MM.1S (cell line): Measurements from ENCODE around the gene AATK.

Source experiments
- DNase-seq: peaks from one replicate; pipeline ENCODE4 v3.0.0-alpha.2; 2015
- H2AFZ ChIP-seq: fragments of 300-600 bp; sonication (generic); 2 replicates; pipeline ENCODE4 v1.6.0; 2016; ENCODE audit warnings: antibody characterized with exemption, low read length
- H3F3A ChIP-seq: fragments of 300-600 bp; sonication (generic); 2 replicates; pipeline ENCODE4 v1.6.1; 2016; ENCODE audit warnings: mild to moderate bottlenecking, antibody characterized with exemption, low read length, moderate library complexity, mixed read lengths; ENCODE audit not compliant: insufficient read depth
- H3K27ac ChIP-seq: fragments of 300-600 bp; sonication (generic); 2 replicates; pipeline ENCODE4 v1.5.1; 2016; ENCODE audit warnings: mild to moderate bottlenecking, low read length
- H3K27me3 ChIP-seq: fragments of 300-600 bp; sonication (generic); replicated peaks from 2 replicates; pipeline ENCODE4 v1.6.0; 2016; ENCODE audit warnings: low read length; ENCODE audit not compliant: insufficient read depth
- H3K36me3 ChIP-seq: fragments of 300-600 bp; sonication (generic); replicated peaks from 2 replicates; pipeline ENCODE4 v1.6.1; 2016; ENCODE audit warnings: mild to moderate bottlenecking, low read length, mixed read lengths; ENCODE audit not compliant: insufficient read depth
- H3K4me1 ChIP-seq: fragments of 300-600 bp; sonication (generic); 2 replicates; pipeline ENCODE4 v1.6.1; 2016; ENCODE audit warnings: low read length, mixed read lengths
- H3K4me2 ChIP-seq: fragments of 300-600 bp; sonication (generic); 2 replicates; pipeline ENCODE4 v1.6.0; 2016; ENCODE audit warnings: low read depth, low read length
- H3K4me3 ChIP-seq: fragments of 300-600 bp; sonication (generic); 2 replicates; pipeline ENCODE4 v1.5.1; 2016; ENCODE audit warnings: low read length, mixed read lengths
- H3K79me2 ChIP-seq: fragments of 300-600 bp; sonication (generic); 2 replicates; pipeline ENCODE4 v1.6.1; 2016; ENCODE audit warnings: mixed run types, low read length, mixed read lengths
- H3K9ac ChIP-seq: fragments of 300-600 bp; sonication (generic); 2 replicates; pipeline ENCODE4 v1.6.1; 2016; ENCODE audit warnings: low read length, mixed read lengths
- H3K9me2 ChIP-seq: fragments of 300-600 bp; sonication (generic); replicated peaks from 2 replicates; pipeline ENCODE4 v1.6.1; 2016; ENCODE audit warnings: mild to moderate bottlenecking, low read length, mixed read lengths; ENCODE audit not compliant: insufficient read depth
- H3K9me3 ChIP-seq: fragments of 300-600 bp; sonication (generic); replicated peaks from 2 replicates; pipeline ENCODE4 v1.6.1; 2016; ENCODE audit warnings: mild to moderate bottlenecking, low read length, mixed read lengths; ENCODE audit not compliant: insufficient read depth
- H4K20me1 ChIP-seq: fragments of 300-600 bp; sonication (generic); 2 replicates; pipeline ENCODE4 v1.6.1; 2016; ENCODE audit warnings: mild to moderate bottlenecking, low read length, moderate library complexity, mixed read lengths; ENCODE audit not compliant: insufficient read depth
- EZH2 ChIP-seq: fragments of 300-600 bp; sonication (generic); optimal IDR thresholded peaks from 2 replicates; pipeline ENCODE3; 2017; ENCODE audit warnings: low read depth, mild to moderate bottlenecking, antibody characterized with exemption, low read length, mixed read lengths
- EZH2phosphoT487 ChIP-seq: fragments of 300-600 bp; sonication (generic); IDR thresholded peaks from 2 replicates; pipeline ENCODE4 v1.6.1; 2018; ENCODE audit warnings: antibody characterized with exemption, low read length
- TF ChIP-seq, protein P1 (sequence below): fragments of 300-600 bp; sonication (generic); IDR thresholded peaks from 2 replicates; pipeline ENCODE4 v1.5.1; 2016; ENCODE audit warnings: antibody characterized with exemption, low read length, mixed read lengths

AATK gene

DNA sequence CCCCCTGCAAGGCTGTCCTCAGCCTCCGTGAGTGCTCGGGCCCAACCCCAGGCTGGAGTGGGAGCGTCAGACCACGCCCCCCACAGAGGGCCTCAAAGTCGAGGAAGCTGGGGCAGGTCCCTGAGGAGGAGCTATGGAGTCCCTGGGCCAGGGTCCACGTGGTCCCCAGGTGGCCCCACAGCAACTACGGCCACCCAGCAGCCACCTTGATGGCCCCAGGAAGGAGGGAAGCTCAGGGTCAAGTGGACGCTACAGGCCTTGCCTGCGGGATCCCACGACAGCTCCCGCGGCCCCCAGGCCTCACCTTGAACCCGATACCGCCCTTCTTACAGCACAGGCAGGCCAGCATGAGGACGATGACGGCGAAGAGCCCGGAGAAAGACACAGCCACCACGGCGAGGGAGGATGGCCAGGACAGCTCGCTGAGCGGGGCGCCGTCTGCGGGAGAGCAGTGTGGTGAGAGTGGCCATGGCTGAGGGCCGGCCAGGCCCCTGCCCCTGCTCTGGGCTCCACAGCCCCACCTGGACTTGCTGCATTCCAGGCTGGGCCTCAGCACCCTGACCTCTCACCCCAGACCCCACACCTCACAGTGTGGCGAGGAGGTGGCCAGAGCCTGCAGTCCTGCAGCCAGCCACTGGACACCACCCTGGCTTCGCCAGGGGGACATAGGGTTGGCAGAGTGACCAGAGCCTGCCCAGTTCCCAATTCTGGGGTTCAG is 31.8 kb downstream of the AATK start:
- H3K9me2 ChIP-seq = no peaks in the 10 kb centered on the region
- no peaks in the 10 kb centered on the region for H3K9me3 ChIP-seq
- no peak overlapping the region for H3K4me3 ChIP-seq
- no peaks in the 10 kb centered on the region for H3K79me2 ChIP-seq
- TF ChIP-seq EZH2 = no peak
- TF ChIP-seq, protein P1, sequence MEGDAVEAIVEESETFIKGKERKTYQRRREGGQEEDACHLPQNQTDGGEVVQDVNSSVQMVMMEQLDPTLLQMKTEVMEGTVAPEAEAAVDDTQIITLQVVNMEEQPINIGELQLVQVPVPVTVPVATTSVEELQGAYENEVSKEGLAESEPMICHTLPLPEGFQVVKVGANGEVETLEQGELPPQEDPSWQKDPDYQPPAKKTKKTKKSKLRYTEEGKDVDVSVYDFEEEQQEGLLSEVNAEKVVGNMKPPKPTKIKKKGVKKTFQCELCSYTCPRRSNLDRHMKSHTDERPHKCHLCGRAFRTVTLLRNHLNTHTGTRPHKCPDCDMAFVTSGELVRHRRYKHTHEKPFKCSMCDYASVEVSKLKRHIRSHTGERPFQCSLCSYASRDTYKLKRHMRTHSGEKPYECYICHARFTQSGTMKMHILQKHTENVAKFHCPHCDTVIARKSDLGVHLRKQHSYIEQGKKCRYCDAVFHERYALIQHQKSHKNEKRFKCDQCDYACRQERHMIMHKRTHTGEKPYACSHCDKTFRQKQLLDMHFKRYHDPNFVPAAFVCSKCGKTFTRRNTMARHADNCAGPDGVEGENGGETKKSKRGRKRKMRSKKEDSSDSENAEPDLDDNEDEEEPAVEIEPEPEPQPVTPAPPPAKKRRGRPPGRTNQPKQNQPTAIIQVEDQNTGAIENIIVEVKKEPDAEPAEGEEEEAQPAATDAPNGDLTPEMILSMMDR = no peak
- TF ChIP-seq EZH2phosphoT487 = no peak
- H3K27ac ChIP-seq = no peak overlapping the region
- peaks cover 76% of the 10 kb centered on the region for H3K27me3 ChIP-seq
- H4K20me1 ChIP-seq = no peaks in the 10 kb centered on the region
- H2AFZ ChIP-seq = no peak overlapping the region
- H3K4me2 ChIP-seq = no peak overlapping the region
- no peaks in the 10 kb centered on the region for H3K36me3 ChIP-seq
- DNase-seq = no peak
- no peaks in the 10 kb centered on the region for H3K4me1 ChIP-seq
- no peak overlapping the region for H3K9ac ChIP-seq
- H3F3A ChIP-seq = no peaks in the 10 kb centered on the region

- Histone ChIP-seq H3K9me2 (no peaks in the 10 kb centered on the region), H3K4me3 (no peak overlapping the region), H3K4me2 (no peak overlapping the region), H2AFZ (no peak overlapping the region), H3K36me3 (no peaks in the 10 kb centered on the region), H3K79me2 (no peaks in the 10 kb centered on the region), H3F3A (no peaks in the 10 kb centered on the region), H3K4me1 (no peaks in the 10 kb centered on the region), H3K9ac (no peak overlapping the region), H4K20me1 (no peaks in the 10 kb centered on the region), H3K27ac (no peak overlapping the region), H3K27me3 (peaks cover 85% of the 10 kb centered on the region), H3K9me3 (no peaks in the 10 kb centered on the region)
- no peak for DNase-seq
- no peak for TF ChIP-seq EZH2
These were observed 33.0 kb downstream of the AATK start for GRCh38 chr17:81132770-81133723.

- Histone ChIP-seq H3K9ac (no peak overlapping the region), H3K27me3 (peaks cover 93% of the 10 kb centered on the region), H3K79me2 (no peaks in the 10 kb centered on the region), H2AFZ (no peak overlapping the region), H3F3A (no peaks in the 10 kb centered on the region), H3K4me2 (no peak overlapping the region), H3K27ac (no peak overlapping the region), H3K36me3 (no peaks in the 10 kb centered on the region), H3K9me3 (no peaks in the 10 kb centered on the region), H3K4me3 (no peak overlapping the region), H3K9me2 (no peaks in the 10 kb centered on the region), H4K20me1 (no peaks in the 10 kb centered on the region), H3K4me1 (no peaks in the 10 kb centered on the region)
- no peak for DNase-seq
- no peak for TF ChIP-seq EZH2phosphoT487
- TF ChIP-seq EZH2 = no peak
- TF ChIP-seq, protein P1 = no peak
These were observed 33.9 kb downstream of the AATK start for GRCh38 chr17:81132197-81132540.
